HUDEP-2 (cell line): Measurements from ENCODE around the gene RAD51B.

Experiments used
- DNase-seq, 76 experiments: peaks; one replicate each; lab custom pipeline; 2025; ENCODE audit not compliant: unreplicated experiment in 76 of 76; lab: John Stamatoyannopoulos, UW

Gene RAD51B

DNA sequence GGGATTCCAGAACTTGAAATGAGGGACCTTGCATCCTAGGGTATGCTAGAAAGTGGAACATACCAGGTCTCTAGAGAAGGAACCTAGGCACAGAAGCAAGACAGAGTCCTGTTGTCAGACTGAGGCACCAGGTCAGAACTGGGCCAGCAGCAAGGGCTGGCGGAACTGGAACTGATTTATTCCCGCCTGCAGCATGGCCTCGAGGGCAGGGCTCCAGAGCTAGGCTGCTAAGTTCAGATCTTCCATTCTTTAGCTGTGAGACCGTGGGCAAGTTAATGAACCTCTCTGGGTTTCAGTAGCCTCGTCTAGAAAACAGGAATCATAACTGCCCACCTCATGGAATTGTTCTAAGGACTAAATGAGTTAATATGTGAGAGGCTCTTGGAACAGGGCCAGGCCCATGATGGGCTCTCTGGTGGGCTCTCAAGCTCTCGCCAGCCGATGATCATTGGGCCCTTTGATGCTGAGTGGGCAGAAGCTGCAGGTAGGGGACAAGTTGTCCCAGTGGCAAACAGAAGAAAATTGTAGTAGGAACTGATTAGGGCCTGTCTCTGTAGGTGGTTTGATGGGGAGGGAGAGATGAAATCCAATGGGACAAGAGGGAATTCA is 773.5 kb downstream of the RAD51B start:
- DNase-seq = no peak

DNA sequence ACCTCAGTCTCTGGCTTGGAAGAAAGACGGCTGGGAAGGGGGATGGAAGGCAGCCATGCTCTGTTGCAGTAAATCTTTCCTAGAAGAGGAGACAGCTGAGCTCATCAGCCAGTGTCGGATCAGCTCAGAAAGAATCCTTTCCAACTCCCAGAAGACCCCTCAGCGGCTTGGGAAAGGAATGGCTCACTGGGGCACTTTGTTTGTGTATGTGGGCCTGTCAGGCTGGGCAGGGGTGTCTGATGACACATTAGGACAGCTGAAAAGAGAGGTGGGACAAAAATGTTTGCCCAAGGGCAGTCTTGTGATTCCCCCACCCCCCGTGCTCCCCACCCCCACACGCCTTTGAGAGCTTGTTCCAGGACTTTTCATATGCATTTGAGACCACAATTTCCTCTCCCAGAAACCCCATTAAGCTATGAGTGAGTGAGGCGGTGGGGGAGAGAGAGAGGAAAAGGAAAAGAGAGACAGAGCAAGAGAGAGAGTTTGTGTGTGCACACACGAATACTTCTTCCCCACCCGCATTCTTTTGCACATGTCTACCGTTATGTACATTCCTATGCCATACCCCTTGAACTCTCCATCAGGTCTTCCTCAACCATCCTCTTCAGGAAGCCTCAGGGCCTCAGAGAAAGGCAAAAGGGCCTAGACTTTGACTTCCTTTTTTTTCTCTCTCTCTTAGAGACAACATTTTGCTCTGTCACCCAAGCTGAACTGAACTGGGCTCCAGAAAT is 774.4 kb downstream of the RAD51B start:
- no peak for DNase-seq

DNA sequence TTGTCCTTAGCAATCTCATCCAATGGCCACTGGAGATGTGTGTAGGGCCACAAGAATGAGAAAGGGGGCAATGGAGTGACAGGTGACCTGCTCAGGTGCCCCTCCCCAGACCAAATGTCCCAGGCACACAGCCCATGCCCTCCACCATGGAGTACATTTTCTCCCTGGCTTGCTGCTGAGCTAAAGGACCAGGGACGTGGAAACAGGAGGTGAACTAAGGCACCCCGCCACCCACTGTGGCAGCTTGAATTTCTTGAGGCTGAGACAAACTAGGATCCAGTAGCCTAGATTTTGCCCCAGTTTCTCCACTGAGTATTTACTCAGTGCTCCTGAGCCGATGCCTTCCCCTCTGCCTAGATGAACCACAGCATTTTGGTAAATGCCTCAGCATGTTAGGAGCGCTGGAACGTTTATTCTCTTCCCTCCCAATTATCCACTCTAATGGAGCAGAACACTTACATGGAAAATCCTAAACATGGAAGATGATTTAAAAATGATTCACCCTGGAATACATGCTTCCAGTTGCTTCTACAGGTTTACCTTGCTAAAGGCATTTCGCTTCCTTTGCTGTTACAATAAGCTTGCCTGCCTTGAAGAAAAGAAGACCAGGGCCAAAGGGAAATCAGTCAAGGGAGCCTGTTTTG is 775.3 kb downstream of the RAD51B start:
- no peak for DNase-seq

DNA sequence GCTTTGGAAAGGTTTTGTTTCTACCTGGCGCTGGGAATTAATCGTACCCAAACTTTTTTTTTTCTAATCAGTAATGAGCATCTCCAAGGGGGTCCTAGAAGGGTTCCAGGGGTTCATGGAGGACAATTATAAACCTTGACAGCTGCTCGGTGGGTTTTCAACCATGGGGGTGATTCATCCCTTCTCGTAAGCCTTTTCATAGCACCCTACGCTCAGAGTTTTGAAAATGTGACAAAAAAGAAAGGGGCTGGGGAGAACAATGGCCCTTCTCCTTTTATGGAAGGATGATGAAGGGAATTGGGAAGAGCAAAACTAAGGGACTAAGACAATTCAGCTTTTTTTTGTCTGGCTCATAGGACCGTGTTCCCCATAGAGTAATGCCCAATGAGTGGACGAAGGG is 776.6 kb downstream of the RAD51B start:
- no peak for DNase-seq

DNA sequence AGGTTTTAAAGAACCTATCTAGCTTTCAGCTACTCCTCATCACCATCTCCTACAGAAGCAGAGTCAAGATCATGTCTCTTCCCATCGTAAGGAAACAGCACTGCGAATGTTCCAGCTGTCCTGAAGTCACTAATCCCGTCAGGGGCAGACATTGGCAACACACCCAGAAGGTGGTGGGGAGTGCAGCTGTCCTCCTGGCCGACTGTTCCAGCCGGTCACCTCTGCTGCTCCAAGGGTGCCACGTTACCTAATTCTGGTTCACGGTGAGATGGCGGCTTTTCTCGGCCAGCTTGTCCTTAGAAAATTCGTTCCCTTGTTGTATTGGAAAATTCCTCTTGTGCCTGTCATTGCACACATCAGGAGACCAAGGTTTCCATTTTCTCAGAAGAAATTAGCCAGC is 777.1 kb downstream of the RAD51B start:
- no peak for DNase-seq

DNA sequence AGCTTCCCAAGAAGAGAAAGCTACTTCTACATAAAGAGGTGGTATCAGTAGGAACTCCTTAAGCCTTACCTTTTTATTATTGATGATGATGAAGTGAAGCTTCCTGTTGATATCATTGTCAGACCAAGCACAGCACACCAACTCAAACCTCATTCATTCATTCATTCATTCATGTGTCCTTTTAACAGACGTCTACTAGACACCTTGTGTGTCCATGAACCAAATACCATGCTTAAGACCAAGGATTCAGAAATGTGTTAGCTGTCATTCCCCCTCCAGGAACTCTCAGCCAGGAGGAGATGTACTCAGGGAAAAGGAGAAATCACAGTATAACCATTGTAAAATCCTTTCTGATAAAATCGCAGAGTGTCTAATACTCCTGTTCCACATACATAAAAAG is 778.5 kb downstream of the RAD51B start:
- no peak for DNase-seq

DNA sequence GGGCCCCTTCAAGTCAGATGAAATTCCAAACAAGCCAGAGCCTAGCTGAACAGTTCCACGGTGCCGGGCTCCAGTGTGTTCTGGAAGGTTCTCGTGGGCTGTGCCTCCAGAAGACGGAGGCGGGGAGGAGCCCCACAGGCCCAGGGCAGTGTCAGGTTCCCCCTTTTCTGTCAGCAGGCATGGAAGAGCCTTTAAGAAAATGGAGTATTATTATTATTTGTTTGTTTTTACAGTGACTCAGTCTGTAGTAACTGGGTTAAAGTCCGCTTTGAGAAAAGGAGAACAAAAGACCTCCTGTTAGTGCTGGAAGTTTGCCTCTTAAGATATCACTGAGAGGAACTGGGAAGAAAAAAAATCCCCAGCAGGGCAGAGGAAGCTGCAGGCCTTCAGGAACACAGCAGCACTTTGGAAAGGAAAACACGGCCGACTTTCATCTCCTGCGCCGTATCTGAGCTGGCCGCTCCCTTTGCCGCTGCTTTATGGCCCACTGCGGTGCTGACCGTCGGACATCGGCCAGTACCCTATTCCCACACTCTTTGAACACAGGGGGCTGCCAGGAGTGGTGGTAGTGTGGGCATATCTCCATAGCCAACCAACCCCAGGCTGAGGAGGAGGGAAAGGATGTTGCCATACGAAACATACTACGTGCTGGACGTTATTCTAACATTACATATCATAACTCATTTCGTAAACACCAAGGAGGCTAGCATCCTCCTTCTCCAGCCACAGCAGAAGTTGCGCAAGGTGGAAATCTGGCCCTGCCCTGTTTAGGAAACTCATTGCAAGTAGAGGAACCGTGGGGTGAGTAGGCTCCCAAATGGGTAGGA is 779.3 kb downstream of the RAD51B start:
- no peak for DNase-seq

DNA sequence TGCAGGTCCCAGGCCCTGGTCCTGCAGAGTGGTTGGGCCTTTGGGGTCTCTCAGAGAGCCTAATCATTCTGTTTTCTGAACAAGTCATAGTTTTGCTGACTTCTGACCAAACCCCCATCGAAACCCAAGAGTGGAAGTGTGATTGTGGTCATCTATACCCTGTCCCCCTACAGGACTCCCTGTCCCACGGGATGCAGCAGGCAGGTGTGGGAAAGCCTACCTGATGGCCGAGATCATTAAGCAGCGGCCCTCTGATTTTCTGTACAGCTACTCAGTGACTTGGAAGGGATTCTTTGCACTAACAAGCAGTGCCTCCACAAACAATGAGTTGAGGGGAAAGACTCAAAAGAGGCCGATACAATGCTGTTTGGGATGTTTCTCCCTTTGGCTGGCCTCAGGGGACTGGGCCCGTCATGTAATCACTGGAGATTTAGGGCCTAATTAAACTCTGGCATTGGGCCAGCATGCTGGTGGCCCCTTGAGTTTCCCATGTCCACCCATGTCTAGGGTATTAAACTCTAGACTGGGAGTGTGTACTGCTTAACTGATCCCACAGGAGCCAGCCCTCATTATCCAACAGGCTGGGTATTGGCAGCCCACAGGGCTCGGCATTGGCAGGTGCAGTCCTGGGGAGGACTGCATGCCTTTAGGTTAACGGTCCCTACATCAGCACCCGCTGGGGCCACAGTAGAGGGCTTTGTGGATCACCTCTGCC is 780.5 kb downstream of the RAD51B start:
- no peak for DNase-seq

DNA sequence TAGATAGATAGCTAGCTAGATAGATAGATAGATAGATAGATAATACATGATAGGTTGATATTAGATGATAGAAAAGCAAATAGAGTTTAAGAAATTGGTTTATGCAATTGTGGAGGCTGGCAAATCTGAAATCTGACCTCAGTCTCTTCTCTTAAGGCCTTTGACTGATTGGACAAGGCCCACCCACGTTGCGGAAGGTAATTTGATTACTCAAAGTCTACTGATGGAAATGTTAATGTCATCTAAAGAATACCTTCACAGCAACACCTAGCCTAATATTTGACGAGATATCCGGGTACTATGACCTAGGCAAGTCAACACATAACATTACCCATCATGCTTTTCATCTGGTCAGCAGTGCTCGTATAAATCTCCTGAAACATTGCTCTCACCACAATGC is 782.9 kb downstream of the RAD51B start:
- DNase-seq = no peak

DNA sequence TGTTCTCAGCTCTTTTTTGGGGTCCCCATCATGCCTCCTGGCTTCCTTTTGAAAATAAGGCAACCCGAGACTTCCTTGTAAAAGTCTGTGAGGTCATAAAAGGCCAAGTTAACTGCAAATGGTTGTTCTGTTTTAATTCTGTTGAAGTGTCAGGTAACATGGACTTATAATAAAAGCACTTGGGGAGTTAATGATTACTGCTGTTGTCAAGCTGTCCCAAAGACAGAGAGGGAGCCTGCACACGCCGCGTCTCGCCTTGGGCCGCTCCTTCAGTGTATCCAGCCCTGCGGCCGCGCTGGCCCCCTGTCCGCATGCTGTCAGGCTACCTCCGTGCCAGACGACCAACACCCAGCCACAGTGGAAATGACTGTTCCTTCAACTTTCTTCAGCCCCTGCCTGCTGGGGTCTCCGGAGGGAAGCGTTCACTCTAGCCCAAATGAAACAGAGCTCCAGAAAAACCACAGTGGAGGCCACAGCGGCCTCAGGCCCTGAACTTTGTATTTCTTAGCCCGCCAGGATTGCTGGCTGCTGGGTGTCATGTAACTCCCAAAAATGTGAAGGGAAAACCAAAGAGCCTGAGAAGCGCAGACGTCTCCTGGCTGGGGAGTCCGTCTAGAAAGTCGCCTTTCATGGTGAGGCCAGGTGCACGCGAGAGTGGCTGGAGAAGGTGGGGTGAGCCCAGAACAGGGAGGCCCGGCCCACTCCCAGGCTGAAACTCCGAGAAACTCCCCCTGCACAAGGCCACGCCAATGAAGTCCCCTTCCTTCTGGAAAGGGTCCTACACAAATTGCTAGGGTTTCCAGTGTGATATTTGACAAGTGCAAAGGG is 784.2 kb downstream of the RAD51B start:
- no peak for DNase-seq

DNA sequence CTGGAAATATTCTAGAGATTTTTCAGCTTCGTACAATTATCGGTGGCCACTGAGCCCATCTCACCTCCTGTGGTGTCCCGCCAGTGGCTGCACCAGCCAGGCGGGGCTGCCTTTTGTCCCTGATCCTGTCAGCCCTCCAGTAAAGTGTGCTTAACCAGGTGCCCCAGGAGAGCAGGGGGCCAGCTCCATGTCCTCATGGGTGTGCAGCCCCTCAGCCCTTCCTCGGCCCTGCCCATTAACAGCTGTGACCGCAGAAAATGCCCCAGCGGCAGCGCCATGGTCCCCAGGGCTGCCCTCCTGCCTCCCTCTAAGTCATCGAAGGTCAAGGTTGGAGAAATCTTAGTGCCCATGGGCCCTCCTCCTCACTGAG is 784.8 kb downstream of the RAD51B start:
- DNase-seq = no peak

DNA sequence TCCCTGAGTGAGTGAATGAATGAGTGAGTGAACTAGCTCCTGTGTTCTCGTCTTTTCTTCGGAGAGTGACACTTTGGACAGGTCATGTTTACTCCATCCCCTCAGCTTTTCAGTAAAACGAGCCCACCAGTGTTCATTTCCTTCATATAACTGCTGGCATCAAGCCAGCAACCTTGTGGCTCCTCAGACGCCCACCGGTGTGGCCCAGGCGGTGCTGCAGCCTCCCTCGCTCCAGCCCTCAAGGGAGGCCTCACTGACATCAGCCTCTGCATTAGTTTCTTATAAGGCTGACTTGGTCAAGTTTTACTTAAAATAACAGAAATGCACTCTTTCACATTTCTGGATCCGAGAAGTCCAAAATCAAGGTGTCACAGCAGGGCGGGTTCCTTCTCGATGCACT is 785.2 kb downstream of the RAD51B start:
- DNase-seq = no peak

DNA sequence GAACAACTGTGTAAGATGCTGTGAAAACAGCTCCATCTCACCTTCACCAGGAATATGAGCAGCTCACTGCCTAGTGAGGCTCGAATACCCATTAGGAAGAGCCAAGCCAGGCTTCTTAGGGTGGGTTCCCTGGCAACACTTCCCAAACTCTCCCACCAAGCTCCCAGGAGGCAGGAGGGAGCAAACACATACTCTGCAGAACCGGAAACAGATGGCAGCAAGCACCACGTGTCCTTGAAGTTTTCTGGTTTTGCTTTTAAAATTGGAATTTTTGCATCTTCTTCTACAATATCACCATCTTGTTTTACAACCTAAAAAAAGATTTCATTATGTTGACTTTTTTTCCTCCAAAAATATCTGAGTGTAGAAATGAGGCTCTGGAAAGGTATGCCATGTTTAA is 786.6 kb downstream of the RAD51B start:
- no peak for DNase-seq

DNA sequence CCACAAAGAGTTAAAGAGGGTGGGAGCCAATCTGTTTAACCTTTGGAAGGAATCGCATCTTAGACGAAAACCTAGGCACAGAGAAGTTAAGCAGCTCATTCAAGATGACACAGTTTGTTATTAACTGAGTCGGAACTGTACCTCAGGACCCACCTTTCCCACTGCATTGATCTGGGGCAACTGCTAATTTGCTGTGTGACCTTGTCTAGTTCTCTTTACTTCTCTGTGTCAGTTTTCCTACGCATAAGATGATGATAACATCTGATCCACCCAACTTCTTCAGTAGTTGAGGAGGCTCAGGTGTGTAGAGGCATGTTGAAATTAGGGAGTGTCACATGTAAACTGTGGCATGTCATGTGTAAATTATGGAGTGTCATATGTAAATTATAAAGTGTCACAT is 787.1 kb downstream of the RAD51B start:
- DNase-seq = no peak

DNA sequence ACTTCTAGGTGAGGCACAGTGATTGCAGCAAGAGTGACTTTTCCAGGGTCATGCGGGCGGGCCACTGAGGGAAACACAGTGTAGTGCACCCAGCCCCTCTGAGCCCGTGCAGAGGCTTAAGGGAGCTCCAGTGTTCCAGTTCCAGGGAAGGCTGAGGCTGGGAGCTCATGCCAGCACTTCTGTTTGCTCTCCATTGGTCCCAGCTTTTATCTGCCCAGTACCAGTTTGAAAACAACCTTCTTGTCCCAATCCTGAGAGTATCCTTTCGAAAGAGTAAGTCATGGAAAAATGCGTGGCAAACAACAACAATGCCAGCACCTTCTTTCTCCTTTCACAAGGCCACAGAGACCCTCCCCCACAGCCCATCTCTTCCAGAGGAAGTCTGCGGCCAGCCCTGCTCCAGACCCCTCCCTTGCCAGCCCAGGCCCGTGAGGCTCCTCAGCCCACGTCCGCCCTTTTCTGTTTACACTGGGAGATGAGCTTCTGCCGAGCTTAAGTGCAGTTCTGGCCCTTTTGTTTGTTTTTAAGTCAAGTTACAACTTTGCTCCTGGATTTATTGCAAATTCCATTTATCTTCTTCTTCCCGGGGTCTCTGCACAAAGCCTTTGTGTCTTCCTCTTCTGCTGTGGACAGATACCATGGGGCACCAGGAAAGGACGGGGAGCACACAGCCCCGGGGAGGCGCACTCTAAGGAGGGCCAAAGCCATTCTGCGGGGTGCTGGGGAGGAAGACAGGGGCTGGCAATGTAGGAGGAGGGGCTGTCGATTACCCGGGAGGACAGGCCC is 787.7 kb downstream of the RAD51B start:
- no peak for DNase-seq

DNA sequence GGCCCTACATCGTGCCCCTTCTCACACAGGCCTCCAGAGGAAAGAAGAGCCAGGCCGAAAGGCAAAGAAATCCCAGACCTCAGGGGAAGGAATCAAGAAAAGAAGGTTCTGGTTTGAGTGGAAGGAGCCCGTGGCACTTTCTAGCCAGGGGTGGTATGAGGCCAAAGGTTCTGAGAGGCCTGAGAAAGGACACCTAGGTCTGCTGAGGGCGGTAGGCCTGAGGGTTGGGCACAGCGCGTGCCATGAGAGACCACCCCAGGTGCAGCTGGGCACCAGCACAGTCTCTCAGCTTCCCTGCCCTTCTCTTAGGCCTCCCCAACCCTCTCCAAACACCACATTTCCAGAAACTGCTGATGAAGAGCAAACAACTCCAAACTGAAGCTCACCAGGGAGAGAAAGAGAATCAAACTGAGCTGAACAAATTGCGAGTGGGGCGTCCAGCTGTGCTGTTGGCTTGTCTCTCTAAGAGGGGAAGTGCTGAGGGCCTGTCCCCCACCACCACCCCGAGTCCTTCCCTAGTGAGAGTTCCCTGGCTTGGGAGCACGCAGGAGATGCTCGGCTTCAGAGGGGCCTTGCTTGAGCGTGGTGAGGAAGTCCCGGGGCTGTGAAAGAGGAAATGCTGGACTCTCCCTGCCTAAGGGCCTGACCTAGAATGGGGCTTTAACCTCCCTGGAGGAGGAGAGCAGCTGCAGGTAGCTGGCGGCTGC is 788.4 kb downstream of the RAD51B start:
- DNase-seq = no peak

DNA sequence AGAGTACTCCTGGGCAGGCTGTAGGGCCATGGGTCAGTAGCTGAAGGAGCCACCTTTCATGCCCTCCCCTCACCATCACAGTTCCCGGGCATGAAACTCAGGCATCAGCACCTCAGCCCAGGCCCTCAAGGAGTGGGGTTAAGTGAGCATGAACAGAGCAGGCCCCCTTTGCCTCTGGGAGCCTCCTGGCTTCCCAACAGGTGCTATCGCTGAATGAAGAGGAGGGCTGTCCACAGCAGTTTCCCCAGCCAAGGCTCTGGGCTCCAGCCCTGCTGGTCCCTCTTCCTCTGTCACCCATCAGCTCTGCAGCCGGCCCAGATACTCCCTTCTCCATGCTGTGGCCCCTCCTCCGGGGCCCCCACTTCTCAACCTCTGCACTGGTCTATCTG is 789.0 kb downstream of the RAD51B start:
- DNase-seq = no peak

DNA sequence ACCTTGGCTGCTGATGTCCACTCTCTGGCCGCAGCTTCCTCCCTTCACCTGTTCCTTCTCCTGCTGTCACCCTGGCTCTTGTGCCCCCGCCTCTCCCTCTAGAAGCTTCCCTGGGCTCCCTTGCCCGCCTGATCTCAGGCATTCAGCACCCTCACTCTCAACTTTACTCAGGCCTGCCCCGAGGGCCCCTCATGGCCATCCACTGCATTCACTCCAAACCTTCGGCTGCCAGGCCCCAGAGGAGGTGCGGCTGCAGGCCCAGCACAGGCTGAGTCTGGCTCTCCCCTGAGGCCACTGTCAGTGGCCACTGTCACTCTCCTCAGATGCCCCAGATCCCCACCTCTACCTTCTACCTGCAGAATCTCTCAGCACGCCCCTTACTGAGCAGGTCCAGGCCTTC is 789.4 kb downstream of the RAD51B start:
- DNase-seq = no peak
